Measurements from ENCODE around the gene GALNT15.

The GALNT15 gene

GRCh38 chr3:16257309-16257708 lies 82.8 kb downstream of the GALNT15 start:
- no peak for DNase-seq

DNA sequence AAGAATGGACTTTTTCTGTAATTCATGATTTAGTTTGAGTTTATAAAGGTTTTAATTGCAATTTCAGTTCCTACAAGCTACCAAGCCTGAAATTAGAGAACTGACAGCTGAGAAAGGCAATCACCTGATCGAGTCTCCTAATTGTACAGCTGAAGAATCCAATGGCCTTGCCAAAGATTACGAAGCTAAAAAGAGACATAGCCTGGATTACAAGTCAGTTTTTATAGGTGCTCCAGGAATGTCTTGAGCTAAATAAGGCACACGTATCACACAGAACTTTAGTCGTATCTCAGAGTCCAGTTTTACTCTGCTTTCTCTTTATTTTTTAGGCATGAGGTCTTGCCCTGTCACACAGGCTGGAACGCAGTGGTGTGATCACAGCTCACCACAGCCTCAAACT lies 83.7 kb downstream of the GALNT15 start:
- no peak for DNase-seq

DNA sequence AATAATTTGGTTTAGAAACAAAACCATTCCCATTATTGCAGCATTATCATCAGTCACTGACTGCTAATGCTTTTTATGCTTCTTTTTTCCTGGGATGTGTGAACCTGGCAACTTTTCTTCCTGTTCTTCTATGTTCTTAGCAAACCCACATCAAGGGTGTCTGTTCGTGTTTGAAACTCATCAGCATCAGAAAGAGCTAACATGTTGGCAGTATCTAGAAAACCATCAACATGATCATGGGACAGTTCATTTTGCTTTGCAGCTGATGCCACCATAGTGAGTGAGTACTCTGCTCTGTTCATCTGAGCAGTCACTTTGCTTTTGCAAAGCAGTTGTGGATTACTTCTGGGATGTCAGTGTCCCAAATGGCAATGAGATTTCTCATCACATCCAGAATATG lies 84.4 kb downstream of the GALNT15 start:
- no peak for DNase-seq

DNA sequence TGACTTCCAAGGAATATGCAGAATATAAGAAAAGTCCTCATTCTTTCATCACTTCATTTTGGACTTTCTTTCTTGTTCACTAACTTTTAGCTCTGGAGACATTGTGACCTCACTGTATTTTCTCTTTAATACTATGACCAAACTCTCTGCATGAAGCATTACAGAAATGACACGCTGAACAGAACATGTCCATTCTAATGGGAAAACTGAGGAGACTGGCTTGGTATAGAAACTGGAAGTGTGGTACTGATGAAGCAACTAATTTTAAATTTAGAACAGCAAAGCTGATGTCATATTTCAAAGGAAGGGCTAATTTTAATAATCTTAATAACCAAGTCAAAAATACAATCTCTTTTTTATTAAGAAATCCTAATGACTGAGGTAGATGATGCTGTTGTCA lies 85.6 kb downstream of the GALNT15 start:
- no peak for DNase-seq

- DNase-seq = no peak
Measured at GRCh38 chr3:16262174-16262573, 87.7 kb downstream of the GALNT15 start.

GRCh38 chr3:16264174-16264707 lies 89.8 kb downstream of the GALNT15 start:
- DNase-seq = no peak

- peak; percentile 99 for DNase-seq
Measured at GRCh38 chr3:16264708-16265454, 90.4 kb downstream of the GALNT15 start, which contains the start of the genes DPH3 and OXNAD1. Gene DPH3, minus strand, starts transcription at chr3:16264943. Its CDS starts 67 bp downstream, at chr3:16264876. Gene OXNAD1, plus strand, starts transcription at chr3:16265212. Its CDS starts 5,741 bp downstream, at chr3:16270953.

GRCh38 chr3:16265455-16265786 lies 90.9 kb downstream of the GALNT15 start:
- DNase-seq = no peak

DNA sequence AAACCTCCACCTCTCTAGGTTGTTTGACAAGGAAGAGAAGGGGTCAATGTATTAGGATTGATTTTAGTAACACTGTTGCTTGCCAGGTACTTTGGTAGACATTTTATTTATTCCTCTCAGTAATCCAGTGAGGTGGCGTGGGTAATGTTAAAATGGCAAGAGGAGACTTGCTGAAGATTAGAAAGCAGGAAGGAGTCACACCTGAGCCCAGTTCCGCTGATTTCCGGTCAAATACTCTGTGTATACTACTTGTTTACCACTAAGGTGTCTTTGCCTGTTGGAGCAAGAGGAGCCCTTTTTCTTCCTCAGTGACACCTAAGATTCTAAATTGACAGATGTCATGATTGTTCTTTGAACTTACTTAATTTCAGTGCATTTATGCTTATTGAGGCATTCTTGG lies 92.2 kb downstream of the GALNT15 start:
- no peak for DNase-seq

DNA sequence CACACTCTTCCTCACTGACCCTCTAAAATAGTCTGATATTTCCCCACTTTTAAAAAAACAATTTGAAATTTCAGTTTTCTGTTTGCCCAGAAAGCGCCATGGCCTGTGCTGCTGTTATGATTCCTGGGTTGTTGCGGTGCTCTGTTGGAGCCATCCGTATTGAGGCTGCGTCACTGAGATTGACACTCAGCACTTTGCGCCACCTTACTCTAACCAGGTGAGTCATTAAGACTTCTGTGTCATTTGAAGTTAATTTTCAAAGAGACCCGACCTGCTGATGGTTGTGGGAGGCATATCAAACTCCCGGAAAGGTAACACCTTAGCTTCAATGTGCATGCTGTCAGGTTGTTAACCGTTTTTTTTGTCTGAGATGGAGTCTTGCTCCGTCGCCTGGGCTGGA lies 96.4 kb downstream of the GALNT15 start:
- DNase-seq = no peak

DNA sequence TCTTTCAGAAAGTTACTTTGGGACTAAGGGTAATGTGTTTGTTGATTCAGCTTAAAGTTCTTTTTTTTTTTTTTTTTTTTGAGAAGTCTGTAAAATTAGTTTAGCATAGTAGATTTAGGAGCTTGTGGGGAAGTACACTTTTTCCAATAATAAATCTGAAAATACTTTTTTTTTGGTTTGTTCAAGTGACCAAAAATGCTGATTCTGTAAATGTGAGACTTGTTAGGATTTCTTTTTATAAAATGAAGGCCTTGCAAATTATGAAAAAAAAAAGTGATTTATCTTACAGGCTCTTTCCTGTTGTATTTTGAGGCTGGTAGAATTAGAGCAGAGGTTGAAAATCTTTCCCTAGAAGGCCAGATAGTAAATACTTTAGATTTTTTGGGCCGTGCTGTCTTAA lies 98.1 kb downstream of the GALNT15 start:
- DNase-seq = no peak

GRCh38 chr3:16273867-16274266 lies 99.4 kb downstream of the GALNT15 start:
- DNase-seq = no peak

DNA sequence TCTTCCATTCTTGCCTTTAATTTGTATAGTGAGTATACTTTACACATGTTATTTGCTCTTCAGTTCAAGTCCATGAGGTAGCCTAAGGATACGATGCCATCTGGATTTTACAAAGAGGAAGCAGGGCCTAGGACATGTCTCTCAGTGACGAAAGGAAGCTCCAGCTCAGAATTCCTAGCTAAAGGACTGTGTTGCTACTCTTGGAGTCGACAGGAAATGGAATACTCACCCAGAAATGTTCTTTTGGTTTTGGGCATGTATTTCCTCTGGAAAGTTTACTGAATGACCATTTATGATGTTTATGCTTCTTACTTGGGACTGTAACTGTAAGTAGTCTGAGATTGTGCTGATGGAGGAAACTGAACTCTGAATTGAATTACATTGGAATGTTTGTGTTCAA lies 103.0 kb downstream of the GALNT15 start:
- DNase-seq = no peak

DNA sequence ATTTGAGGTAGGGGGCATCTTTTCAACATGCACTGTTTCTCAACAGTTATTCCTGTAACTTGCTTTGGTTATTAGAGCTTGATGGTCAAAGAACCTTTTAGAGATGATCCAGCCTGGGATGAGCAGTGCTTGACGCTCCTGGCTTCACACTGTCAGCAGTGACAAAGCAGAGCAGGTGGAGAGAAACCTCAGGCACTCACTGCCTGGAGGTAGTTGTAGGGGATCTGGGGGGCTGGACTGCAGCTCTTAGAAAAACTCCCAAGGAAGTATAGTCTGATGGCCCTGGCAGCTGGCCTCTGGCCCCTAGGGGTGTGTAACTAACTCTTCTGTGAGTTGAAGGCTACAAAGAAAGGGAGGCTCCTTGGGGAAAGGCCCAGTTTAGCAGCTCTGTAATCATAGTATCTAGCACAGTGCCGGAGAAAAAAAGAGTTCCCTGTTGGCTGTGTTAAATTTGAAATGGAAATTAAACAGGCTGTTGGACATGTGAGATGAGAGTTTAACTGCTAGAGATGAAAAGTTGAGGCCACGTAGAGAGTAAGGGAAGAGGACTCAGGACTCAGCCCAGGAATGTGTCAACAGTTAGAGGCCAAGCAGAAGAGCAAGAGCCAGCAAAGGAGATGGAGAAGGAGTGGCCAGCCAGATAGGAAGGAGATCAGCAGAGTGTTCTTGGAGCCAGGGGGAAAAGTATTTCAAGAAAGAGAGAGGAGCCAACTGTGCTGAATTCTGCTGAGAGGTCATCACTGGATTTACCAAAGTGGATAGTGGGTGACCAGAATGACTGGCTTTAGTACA lies 104.7 kb downstream of the GALNT15 start:
- no peak for DNase-seq

DNA sequence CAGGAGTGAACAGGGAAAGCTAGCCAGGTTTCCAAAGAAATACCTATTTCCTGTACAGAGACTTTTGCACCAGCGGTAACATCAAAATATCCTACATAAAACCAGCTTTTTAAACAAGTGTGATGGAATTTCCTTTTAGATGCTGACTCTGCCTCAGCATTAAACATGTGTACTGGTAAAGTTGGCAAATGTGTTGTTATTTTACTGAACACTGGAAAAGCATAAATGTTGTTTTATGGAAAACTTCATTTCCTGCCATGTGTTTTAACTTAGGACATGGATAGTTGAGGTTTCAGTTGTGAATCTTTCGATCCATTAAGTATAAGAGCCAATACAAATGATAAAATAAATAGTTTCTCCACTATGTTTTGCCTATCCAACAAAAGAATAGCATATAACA lies 106.2 kb downstream of the GALNT15 start:
- no peak for DNase-seq

All from effector CD8-positive, alpha-beta T cell (primary cell).